T-helper 1 cell treated with Interleukin-12 subunit alpha and Interleukin-12 subunit beta and Interleukin-4 antibody, amounts not matched to agents 30 ng/mL and 1 ng/mL, for 36 hours (primary cell): ENCODE results near the gene IL10. TPM values are rescaled to one million over a fixed set of nuclear protein-coding genes. Genes with fewer than 3 reads are reported as not detected.

Experiments
- intact Hi-C: fragments of 100-400 bp; cut with micrococcal nuclease; formaldehyde crosslinking; loops from one replicate; pipeline ENCODE4 v1.15.1; 2024
- total RNA-seq: library from RNA; stranded (reverse); gene quantifications from 2 replicates; pipeline ENCODE4 v1.2.3, GENCODE V29; 2022

IL10 gene
- total RNA-seq, 1 donor from 2014 or later, result 1.7 TPM

- intact Hi-C loops, result loop anchor here (2.0 kb wide), 1 partner anchor 19 kb away; no protein-coding TSS in a partner anchor
These were observed 34.5 kb downstream of the IL10 start for GRCh38 chr1:206737729-206738201.

DNA sequence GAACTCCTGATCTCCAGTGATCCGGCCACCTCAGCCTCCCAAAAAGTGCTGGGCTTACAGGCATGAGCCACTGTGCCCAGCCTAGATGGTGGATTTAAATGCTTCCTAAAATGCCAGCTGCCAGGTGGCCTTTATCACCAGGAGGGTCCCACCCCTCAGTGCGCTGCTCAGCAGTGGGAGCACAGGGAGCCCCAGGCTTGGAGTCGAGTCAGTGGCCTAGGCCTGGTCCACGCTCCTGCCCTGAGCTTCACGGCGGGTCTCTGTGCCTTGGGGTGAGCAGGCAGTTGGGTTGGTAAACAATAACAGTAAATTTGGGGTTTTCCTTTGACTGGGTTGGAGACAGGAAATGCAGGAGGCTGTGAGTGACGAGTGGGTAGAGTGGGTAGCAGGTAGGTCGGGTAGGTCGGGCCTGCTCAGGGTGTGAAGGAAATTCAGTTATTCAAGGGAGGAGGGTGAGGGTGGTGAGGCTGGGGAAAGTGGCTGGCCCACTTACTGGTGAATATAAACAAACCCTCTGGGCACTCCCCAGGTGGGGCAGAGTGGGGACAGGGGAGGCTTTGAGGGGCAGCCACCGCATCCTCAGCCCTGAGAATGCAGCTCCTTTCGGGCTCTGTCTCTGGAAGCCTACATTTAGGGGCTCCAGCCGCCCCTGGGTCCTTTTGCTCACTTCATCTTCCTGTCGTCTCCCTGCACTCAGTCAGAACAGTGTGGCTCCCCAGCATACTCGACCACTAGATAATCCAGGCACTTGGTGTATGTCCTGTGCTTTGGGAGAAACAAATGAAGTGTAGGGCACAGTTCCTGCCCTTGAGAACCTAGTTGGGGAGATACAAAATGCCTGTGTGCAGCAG lies 35.2 kb downstream of the IL10 start:
- intact Hi-C loops, result loop anchor here (2.0 kb wide), 1 partner anchor 20 kb away; no protein-coding TSS in a partner anchor

- intact Hi-C loops, result loop anchor here (2.0 kb wide), 2 partner anchors 21 to 129 kb away; partner anchors contain the start of gene IL20
These were observed 36.7 kb downstream of the IL10 start for GRCh38 chr1:206735553-206736031.

GRCh38 chr1:206734499-206735142 lies 37.7 kb downstream of the IL10 start:
- intact Hi-C loops, result loop anchor here (1.0 to 5.0 kb wide), 8 partner anchors 17 to 763 kb away; partner anchors contain the start of genes CR1 and IL20

- intact Hi-C loops, result loop anchor here (5.0 kb wide), 1 partner anchor 764 kb away; the partner anchor contains the start of gene CR1
These were observed 39.3 kb downstream of the IL10 start for GRCh38 chr1:206732992-206733391.

GRCh38 chr1:206732508-206732907 lies 39.8 kb downstream of the IL10 start:
- intact Hi-C loops, result loop anchor here (5.0 kb wide), 1 partner anchor 765 kb away; the partner anchor contains the start of gene CR1

GRCh38 chr1:206729507-206729906 lies 42.8 kb downstream of the IL10 start:
- intact Hi-C loops, result loop anchor here (5.0 kb wide), 1 partner anchor 348 kb away; no protein-coding TSS in a partner anchor

- intact Hi-C loops, result loop anchor here (5.0 kb wide), 1 partner anchor 348 kb away; no protein-coding TSS in a partner anchor
These were observed 43.2 kb downstream of the IL10 start for GRCh38 chr1:206729050-206729449.

- intact Hi-C loops, result loop anchor here (5.0 kb wide), 1 partner anchor 349 kb away; no protein-coding TSS in a partner anchor
These were observed 43.7 kb downstream of the IL10 start for GRCh38 chr1:206728697-206728987.

DNA sequence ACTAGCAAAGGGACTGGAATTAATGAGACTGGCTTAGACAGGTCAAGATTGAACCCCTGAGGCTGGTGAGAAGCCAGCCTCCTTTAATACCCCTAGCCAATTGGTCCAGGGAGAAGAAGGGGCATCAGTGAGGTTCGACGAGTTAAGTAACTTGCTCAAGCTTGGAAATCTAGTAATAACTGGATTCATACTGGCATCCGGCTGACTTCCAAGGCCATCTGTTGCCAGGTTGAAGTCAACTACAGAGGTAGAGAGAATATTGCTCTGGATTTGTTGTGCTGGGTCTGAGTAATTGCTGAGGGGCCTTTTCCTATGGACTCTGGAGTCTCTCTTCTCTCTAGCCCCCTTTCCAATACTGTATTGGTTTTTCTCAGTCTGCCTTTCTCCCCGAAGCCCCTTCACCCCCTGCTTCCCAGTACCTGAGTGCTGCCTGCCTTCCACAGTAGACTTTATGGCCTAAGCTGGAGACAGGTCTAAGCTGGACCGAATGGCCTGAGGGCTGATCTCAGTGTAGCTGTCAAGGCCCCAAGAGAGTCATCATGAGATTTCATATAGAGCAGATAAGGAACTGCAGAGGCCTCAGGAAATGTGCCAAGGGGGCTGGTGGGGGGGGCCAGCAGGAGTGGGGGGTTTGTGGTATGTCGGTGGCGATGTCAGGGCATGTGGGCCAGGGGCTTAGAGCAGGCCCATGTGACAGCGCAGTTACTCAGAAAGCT lies 44.2 kb downstream of the IL10 start:
- intact Hi-C loops, result loop anchor here (2.0 to 5.0 kb wide), 3 partner anchors 41 to 349 kb away; no protein-coding TSS in a partner anchor

DNA sequence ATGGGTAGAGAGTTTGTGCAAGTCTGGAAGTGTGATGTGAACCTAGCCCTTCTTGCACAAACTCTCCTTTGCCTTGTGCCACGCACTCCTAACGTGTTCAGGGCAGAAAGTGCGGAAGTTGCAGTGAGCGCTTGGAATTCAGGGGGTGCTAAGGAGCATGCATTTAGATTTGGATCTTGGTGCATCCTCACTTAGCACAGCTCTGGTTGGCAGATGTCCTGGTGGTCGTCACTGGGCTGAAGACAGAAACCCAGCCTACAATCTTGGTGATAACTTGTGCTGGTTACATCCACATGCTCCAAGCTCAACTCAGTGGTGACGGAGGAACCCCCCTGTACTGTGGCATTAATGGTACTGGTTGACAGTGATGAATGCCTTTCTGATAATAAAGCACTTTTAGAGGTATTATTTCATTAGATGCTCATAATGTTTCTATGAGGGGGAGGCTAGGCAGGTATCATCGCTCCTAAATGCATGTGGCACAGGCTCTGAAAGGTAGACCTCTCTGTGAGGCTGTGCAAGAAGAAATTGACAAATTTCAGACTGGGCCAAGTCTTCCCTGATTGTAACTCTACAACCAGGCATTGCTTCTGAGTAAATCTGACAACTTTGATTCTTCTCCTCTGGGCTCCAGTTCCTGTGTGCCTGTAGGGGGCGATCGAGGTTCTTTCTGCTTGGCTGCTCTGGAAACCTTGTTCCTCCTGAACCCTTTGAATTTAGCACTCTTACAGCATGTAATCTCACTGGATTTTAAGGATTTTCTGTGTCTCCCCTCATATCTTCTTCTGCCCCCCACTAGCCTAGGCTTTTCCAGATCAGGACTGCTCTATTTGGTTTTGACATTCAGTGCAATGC lies 47.0 kb downstream of the IL10 start:
- intact Hi-C loops, result loop anchor here (1.0 to 5.0 kb wide), 3 partner anchors 187 to 352 kb away; no protein-coding TSS in a partner anchor

DNA sequence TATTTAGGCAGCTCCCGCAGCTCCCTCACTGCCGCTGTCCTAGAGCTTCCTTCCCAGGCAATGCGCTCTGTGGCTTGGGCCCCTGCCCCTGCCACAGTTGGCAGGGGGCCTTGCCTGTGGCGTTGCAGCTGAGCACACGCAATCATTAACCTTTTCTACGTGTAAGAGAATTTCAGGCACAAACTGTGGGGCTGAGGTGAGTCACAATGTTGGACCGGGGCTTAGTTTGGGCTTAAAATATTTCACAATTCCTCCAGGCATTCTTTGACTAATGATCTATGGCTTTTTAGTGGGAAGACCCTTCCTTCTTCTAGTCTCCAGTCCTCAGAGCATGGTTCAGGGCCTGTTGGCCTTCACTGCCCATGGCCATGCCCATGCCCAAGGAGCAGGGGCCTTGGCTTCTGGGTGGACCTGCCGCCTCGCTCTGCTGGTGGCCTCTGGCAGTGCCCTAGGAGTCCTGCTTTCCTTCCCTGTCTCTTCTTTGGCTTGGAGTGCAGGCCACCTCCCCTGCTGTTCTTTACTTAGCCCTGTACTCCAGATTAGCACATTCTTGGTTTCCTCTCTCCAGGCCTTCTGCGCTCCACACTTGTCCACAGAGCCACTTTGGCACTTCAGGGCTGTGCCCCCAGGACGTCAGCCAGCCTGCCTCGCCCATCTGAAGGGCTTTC lies 48.4 kb downstream of the IL10 start:
- intact Hi-C loops, result no loop called here

- intact Hi-C loops, result no loop called here
These were observed 48.9 kb downstream of the IL10 start for GRCh38 chr1:206723462-206723804.

DNA sequence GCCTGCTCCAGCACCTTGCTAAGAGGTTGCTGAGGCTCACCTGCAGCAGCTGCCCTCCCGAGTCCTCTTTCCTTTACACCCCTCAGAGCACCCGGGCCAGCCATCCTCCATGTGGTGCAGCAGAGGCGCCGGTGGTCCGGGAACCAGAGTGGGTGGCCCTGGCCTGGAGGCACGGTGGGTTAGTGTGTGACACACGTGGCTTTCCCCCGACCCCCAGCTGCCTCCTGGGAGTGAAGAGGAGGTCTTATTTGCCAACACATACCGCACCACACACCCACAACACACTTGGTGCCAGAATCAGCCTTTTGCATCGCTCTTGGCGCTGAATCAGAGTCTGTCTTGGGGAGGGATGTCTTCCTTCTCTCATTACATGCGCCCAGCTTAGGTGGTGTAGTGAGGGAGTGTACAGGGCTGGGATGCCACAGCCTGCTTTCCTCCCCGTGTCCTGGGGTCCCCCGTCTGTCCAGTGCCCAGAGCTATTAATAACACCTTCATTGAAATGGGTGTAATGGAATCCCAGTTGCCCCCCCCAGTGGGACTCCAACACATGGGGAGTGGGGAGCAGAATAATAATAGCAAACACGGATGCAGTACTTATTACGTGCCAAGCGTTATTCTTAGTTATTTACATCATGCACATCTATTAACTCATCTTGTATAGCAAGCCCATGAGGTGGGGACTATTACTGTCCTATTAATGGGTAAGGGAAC lies 49.4 kb downstream of the IL10 start:
- intact Hi-C loops, result no loop called here

DNA sequence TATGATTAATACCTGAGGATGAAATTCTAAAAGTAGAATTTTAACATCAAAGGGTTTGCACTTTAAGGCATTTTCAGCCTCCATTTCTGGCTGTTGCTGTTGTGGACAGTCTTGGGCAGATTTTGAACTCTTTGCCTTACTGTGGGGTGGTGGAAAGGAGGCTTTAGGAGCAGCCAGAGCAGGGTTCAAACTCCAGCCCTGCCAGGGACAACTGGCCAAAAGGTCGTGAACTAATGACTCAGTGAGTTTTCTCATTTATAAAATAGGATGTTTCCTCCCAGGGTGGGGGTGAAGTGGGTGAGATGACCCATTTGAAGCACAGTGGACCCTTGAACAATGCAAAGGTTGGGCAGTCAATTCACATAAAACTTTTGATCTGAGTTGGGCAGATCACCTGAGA lies 50.8 kb downstream of the IL10 start:
- intact Hi-C loops, result no loop called here

GRCh38 chr1:206719169-206719839 lies 53.0 kb downstream of the IL10 start:
- intact Hi-C loops, result no loop called here

DNA sequence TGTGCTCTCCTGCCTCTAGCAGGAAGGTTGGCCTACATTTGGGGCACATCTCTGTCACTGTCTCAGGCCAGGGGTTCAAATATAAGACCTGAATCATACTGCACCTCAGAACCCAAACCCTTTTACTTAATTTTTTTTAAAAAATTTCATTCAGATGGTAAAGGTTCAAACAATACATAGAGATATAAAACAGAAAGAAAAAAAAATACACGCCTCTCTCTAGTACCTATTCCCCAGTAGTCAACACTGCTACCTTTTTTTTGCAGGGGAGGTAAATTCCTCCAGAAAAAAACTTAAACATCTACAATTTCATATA lies 54.7 kb downstream of the IL10 start:
- intact Hi-C loops, result loop anchor here (1.0 to 2.0 kb wide), 4 partner anchors 14 to 83 kb away; partner anchors contain the start of gene DYRK3
